HepG2 (cell line): ENCODE results near the gene LRBA. TPM values are rescaled to one million over a fixed set of nuclear protein-coding genes. Genes with fewer than 3 reads are reported as not detected.

Experiments used
- ATAC-seq: fragments of 200-7000 bp; cut with Tn5 transposase; 3 replicates; pipeline ENCODE4 v1.9.1; 2020; ENCODE audit warnings: mild to moderate bottlenecking, moderate library complexity
- BruUV-seq: library from RNA; stranded (reverse); fragments of 400-500 nt; replicated peaks from 2 replicates; lab custom pipeline; 2021; lab: Mats Ljungman, UMichigan
- CTCF ChIA-PET: fragments of 300-600 bp; formaldehyde crosslinking; extraction: SDS; loops from one replicate; lab custom pipeline; 2021; ENCODE audit warnings: low total read pairs, inconsistent platforms, low intra/inter-chr PET ratio; lab: Yijun Ruan, JAX
- POLR2A ChIA-PET: fragments of 350-600 bp; sonication (Branson Sonifier 250); formaldehyde crosslinking; loops from one replicate; lab custom pipeline; 2020; ENCODE audit warnings: antibody characterized with exemption, inconsistent platforms; lab: Yijun Ruan, JAX
- DNase-seq: peaks from one replicate; pipeline ENCODE4 v3.0.0-alpha.2; 2015; ENCODE audit warnings: low spot score
- FAIRE-seq: peaks from 3 replicates; lab custom pipeline; 2011; peaks lifted over from hg19 to GRCh38; lab: Jason Lieb, UNC
- H2AFZ ChIP-seq: one replicate; pipeline ENCODE4 v1.6.1; 2011; ENCODE audit warnings: low read length, inconsistent platforms
- H3K27ac ChIP-seq: fragments of 300-600 bp; 3 replicates; pipeline ENCODE4 v1.8.0; 2011; ENCODE audit warnings: mixed run types, mild to moderate bottlenecking, mixed read lengths, low read length, inconsistent platforms; ENCODE audit not compliant: insufficient read depth; ENCODE audit errors: extremely low read length
- H3K27me3 ChIP-seq, 2 experiments: fragments of 200-600 bp in 1 of 2; 2 replicates in 1 of 2; 3 replicates in 1 of 2; pipeline versions ENCODE4 v1.6.0 to v1.8.0; 2011; ENCODE audit warnings: low read length in 2 of 2, mild to moderate bottlenecking in 2 of 2, moderate library complexity in 2 of 2, inconsistent platforms in 1 of 2; ENCODE audit not compliant: insufficient read depth in 2 of 2, control insufficient read depth in 1 of 2
- H3K36me3 ChIP-seq, 2 experiments: fragments of 200-600 bp in 1 of 2; replicated peaks in 1 of 2; 2 replicates in 1 of 2; 3 replicates in 1 of 2; pipeline versions ENCODE4 v1.5.1 to v1.8.0; 2011; ENCODE audit warnings: low read length in 2 of 2, inconsistent platforms in 1 of 2; ENCODE audit not compliant: insufficient read depth in 2 of 2, control insufficient read depth in 1 of 2
- H3K4me1 ChIP-seq: 2 replicates; pipeline ENCODE4 v1.5.1; 2012; ENCODE audit warnings: low read length, inconsistent platforms; ENCODE audit not compliant: insufficient read depth
- H3K4me2 ChIP-seq: 2 replicates; pipeline ENCODE4 v1.6.0; 2011; ENCODE audit warnings: low read depth, low read length, inconsistent platforms
- H3K4me3 ChIP-seq, 3 experiments: fragments of 200-600 bp in 1 of 3; sonication (generic), shearing (Covaris generic) in 1 of 3; replicated peaks in 1 of 3; 2 replicates each; pipeline ENCODE4 v1.5.1; 2011 to 2016; ENCODE audit warnings: low read length in 3 of 3, inconsistent platforms in 2 of 3, low read depth in 2 of 3, mild to moderate bottlenecking in 2 of 3, control low read depth in 1 of 3, mixed read lengths in 1 of 3; ENCODE audit not compliant: insufficient read depth in 1 of 3
- H3K79me2 ChIP-seq: one replicate; pipeline ENCODE4 v1.6.1; 2011; ENCODE audit warnings: low read length, inconsistent platforms; ENCODE audit not compliant: insufficient read depth
- H3K9ac ChIP-seq: 2 replicates; pipeline ENCODE4 v1.6.0; 2011; ENCODE audit warnings: mild to moderate bottlenecking, low read depth, low read length, inconsistent platforms; ENCODE audit not compliant: insufficient read depth
- H3K9me3 ChIP-seq: 2 replicates; pipeline ENCODE4 v1.5.1; 2012; ENCODE audit warnings: mild to moderate bottlenecking, low read length
- H4K20me1 ChIP-seq: 2 replicates; pipeline ENCODE4 v1.6.0; 2011; ENCODE audit warnings: inconsistent platforms, mild to moderate bottlenecking, low read length, moderate library complexity; ENCODE audit not compliant: insufficient read depth
- GABPB1 ChIP-seq: IDR thresholded peaks from 2 replicates; pipeline ENCODE4 v1.6.1; 2016; ENCODE audit warnings: mild to moderate bottlenecking, missing genetic modification reagents, moderate library complexity, missing compliant biosample characterization
- HOXD1 ChIP-seq: sonication (generic); formaldehyde crosslinking; IDR thresholded peaks from 2 replicates; pipeline ENCODE4 v1.5.0; 2020; ENCODE audit warnings: missing genetic modification reagents
- MAFF ChIP-seq: IDR thresholded peaks from 2 replicates; pipeline ENCODE4 v1.6.1; 2011; ENCODE audit warnings: low read depth, low read length, improper control_type of control experiment
- MAFK ChIP-seq, 2 experiments: IDR thresholded peaks in 1 of 2; conservative IDR thresholded peaks in 1 of 2; 2 replicates each; pipeline ENCODE4 v1.6.1; 2011; ENCODE audit warnings: improper control_type of control experiment in 2 of 2, low read length in 2 of 2
- MED1 ChIP-seq: sonication (generic); formaldehyde crosslinking; IDR thresholded peaks from 2 replicates; pipeline ENCODE4 v1.4.0; 2020; ENCODE audit warnings: missing genetic modification reagents
- U2AF1 ChIP-seq: fragments of 200-400 bp; formaldehyde crosslinking; optimal IDR thresholded peaks from 2 replicates; pipeline ENCODE3; 2017; ENCODE audit warnings: mild to moderate bottlenecking, low read depth, low read length
- ZNF354B ChIP-seq: sonication (generic); formaldehyde crosslinking; IDR thresholded peaks from 2 replicates; pipeline ENCODE4 v1.8.0; 2022; ENCODE audit warnings: mild to moderate bottlenecking, missing genetic modification reagents
- ZNF414 ChIP-seq: sonication (generic); formaldehyde crosslinking; IDR thresholded peaks from 2 replicates; pipeline ENCODE4 v1.5.0; 2020; ENCODE audit warnings: missing genetic modification reagents
- ZNF564 ChIP-seq: sonication (generic); formaldehyde crosslinking; IDR thresholded peaks from 2 replicates; pipeline ENCODE4 v1.8.1; 2023; ENCODE audit warnings: mild to moderate bottlenecking, missing genetic modification reagents
- ZNF660 ChIP-seq: sonication (generic); formaldehyde crosslinking; IDR thresholded peaks from 2 replicates; pipeline ENCODE4 v1.5.1; 2020; ENCODE audit warnings: mild to moderate bottlenecking, low read depth, missing genetic modification reagents, borderline replicate concordance
- WGBS: methylation state at CpG from one replicate; pipeline ENCODE4 v1.1.6; 2017; ENCODE audit warnings: low lambda C conversion rate; 5-methylcytosine and 5-hydroxymethylcytosine counted together
- in situ Hi-C: cut with HindIII; loops from 2 replicates; pipeline ENCODE4 v1.10.0; 2017; ENCODE audit warnings: low pct_unique_long_range_greater_than_20kb; ENCODE audit not compliant: extremely low pct_ligation_motif_present
- intact Hi-C: fragments of 100-400 bp; cut with micrococcal nuclease; formaldehyde crosslinking; loops from one replicate; pipeline ENCODE4 v1.10.0; 2022; ENCODE audit not compliant: unreplicated experiment
- polyA plus RNA-seq, 8 experiments: library from polyadenylated mRNA; depleted of rRNA in 3 of 8; stranded (reverse) in 7 of 8; unstranded in 1 of 8; fragments of >200 nt; fragmentation: Illumina TruSeq in 4 of 8; extraction: Trizol in 4 of 8; gene quantifications; 2 replicates each; pipeline versions ENCODE4 v1.2.1 to v1.2.3, GENCODE V29; 2011 to 2016; ENCODE audit warnings: low read depth in 4 of 8, missing spikeins in 1 of 8, mixed read lengths in 1 of 8; ENCODE audit not compliant: insufficient read depth in 1 of 8
- total RNA-seq, 5 experiments: library from RNA; depleted of rRNA; stranded (reverse); fragments of >200 nt; fragmentation: Illumina TruSeq; extraction: Trizol; gene quantifications; 2 replicates each; pipeline ENCODE4 v1.2.3, GENCODE V29; 2016; ENCODE audit warnings: low read depth in 1 of 5
- TF ChIP-seq, protein P1 (sequence below): sonication (generic); formaldehyde crosslinking; IDR thresholded peaks from 2 replicates; pipeline ENCODE4 v1.9.0; 2021; ENCODE audit warnings: missing genetic modification reagents, borderline replicate concordance

LRBA gene
- total and polyA plus RNA-seq, 2 of the 13 experiments (the other 11 are each of a cell fraction or from before 2014, with no cell fraction given) = 21.0 to 37.2 TPM

DNA sequence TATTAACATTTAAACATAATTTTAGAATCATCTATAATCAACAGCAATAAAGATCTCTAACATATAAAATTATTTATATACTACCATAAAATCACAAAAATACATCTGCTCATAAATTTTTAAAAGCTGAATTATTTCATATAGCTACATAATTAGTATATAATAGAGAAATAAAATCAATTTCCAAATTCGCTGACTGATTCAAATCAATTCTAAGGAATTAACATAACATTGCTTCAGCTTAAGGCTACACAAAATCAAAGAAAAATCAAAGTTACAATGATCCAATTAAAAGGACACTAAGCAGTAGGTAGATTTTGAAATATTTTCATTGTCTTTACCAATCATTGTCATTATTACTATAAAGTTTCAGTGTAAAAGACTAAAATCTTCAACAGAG is 194.7 kb downstream of the LRBA start:
- no peaks in the 10 kb centered on the region for H3K79me2 ChIP-seq
- TF ChIP-seq ZNF414 (CRISPR knock-in tag) = no peak
- TF ChIP-seq, protein P1, sequence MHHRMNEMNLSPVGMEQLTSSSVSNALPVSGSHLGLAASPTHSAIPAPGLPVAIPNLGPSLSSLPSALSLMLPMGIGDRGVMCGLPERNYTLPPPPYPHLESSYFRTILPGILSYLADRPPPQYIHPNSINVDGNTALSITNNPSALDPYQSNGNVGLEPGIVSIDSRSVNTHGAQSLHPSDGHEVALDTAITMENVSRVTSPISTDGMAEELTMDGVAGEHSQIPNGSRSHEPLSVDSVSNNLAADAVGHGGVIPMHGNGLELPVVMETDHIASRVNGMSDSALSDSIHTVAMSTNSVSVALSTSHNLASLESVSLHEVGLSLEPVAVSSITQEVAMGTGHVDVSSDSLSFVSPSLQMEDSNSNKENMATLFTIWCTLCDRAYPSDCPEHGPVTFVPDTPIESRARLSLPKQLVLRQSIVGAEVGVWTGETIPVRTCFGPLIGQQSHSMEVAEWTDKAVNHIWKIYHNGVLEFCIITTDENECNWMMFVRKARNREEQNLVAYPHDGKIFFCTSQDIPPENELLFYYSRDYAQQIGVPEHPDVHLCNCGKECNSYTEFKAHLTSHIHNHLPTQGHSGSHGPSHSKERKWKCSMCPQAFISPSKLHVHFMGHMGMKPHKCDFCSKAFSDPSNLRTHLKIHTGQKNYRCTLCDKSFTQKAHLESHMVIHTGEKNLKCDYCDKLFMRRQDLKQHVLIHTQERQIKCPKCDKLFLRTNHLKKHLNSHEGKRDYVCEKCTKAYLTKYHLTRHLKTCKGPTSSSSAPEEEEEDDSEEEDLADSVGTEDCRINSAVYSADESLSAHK (CRISPR knock-in tag) = no peak
- TF ChIP-seq ZNF564 (CRISPR knock-in tag) = no peak
- TF ChIP-seq ZNF660 = no peak
- TF ChIP-seq GABPB1 (CRISPR knock-in tag) = no peak
- TF ChIP-seq MAFK (conservative IDR thresholded peaks at IDR 0.05 in 1 of 2, IDR thresholded peaks at IDR 0.05 in 1 of 2; ENCODE audit: low read length in 2 of 2) = peak; percentile 28 to 63; a peak in 2 of 4 replicates
- peak; percentile 10; the same call in 1 of the 2 replicates for TF ChIP-seq MAFF
- TF ChIP-seq MED1 = no peak
- TF ChIP-seq U2AF1 = no peak
- TF ChIP-seq HOXD1 (CRISPR knock-in tag) = no peak
- no peak for TF ChIP-seq ZNF354B (CRISPR knock-in tag)
- TF ChIP-seq, all 625 proteins: peak for 2
- CTCF ChIA-PET = no interaction called here
- WGBS = 98% methylated on average over 1 of the region's 1 CpG
- FAIRE-seq (no peak), ATAC-seq (no peak), DNase-seq (no peak)
- no peaks in the 10 kb centered on the region for H3K27me3 ChIP-seq
- 0 out of 5 replicates have a peak, but pooled peaks cover 0 to 17% of the 10 kb centered on the region in 2 experiments for H3K36me3 ChIP-seq
- H3K27ac ChIP-seq = no peak overlapping the region
- H3K4me3 ChIP-seq = no peak overlapping the region
- intact Hi-C loops (no loop called here), in situ Hi-C loops (no loop called here)
- H3K9me3 ChIP-seq = no peaks in the 10 kb centered on the region
- POLR2A ChIA-PET = no interaction called here
- no peaks in the 10 kb centered on the region for H3K4me1 ChIP-seq
- H2AFZ ChIP-seq = no peak overlapping the region
- no peak overlapping the region for H3K4me2 ChIP-seq
- no peak overlapping the region for H3K9ac ChIP-seq
- H4K20me1 ChIP-seq = no peaks in the 10 kb centered on the region
- BruUV-seq = no TSS peak
